SJCRH30 (cell line): ENCODE data around the gene A4GALT. TPM values are rescaled to one million over a fixed set of nuclear protein-coding genes. Genes with fewer than 3 reads are reported as not detected.

Experiments used
- DNase-seq, 2 experiments: peaks; one replicate each; pipeline ENCODE4 v3.0.0-alpha.2; 2015 to 2020
- H3K27ac ChIP-seq: fragments of 250-450 bp; sonication (Bioruptor Pico); 2 replicates; pipeline ENCODE4 v1.5.1; 2020; ENCODE audit warnings: mild to moderate bottlenecking, moderate library complexity
- H3K27me3 ChIP-seq: fragments of 250-450 bp; sonication (Bioruptor Pico); 2 replicates; pipeline ENCODE4 v1.5.1; 2020; ENCODE audit warnings: mild to moderate bottlenecking, moderate library complexity
- H3K36me3 ChIP-seq: fragments of 250-450 bp; sonication (Bioruptor Pico); 2 replicates; pipeline ENCODE4 v1.5.1; 2020; ENCODE audit warnings: mild to moderate bottlenecking, moderate library complexity
- H3K4me1 ChIP-seq: fragments of 250-450 bp; sonication (Bioruptor Pico); 2 replicates; pipeline ENCODE4 v1.5.1; 2020; ENCODE audit warnings: mild to moderate bottlenecking, moderate library complexity
- H3K4me3 ChIP-seq: fragments of 250-450 bp; sonication (Bioruptor Pico); 2 replicates; pipeline ENCODE4 v1.5.1; 2020; ENCODE audit warnings: mild to moderate bottlenecking, moderate library complexity
- H3K9me3 ChIP-seq: fragments of 250-450 bp; sonication (Bioruptor Pico); replicated peaks from 2 replicates; pipeline ENCODE4 v1.5.1; 2020; ENCODE audit warnings: mild to moderate bottlenecking, moderate library complexity
- total RNA-seq: library from RNA; depleted of rRNA; stranded (reverse); fragments of >200 nt; shearing (Covaris generic); gene quantifications from 2 replicates; pipeline ENCODE4 v1.2.3, GENCODE V29; 2014

The A4GALT gene
- total RNA-seq, 1 experiment from 2014 or later = 7.1 TPM

DNA sequence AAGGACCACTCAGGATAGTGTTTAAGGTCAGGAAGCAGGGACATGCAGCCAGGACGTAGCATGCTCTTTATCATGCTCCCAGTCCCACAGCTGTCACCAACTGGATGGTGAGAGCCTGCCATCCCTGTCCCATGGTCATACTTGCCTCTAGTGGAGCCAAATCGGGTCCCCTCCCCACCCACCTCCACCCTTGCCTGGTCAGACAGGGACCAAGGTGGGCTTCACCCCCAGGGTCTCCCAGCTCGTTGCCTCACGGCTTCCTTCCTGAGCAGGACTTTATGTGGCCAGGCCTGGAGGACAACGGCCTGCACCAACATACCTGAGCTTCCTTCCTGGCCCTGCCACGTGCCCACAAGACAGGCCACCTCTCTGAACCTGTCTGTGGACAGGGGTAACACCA, 19.8 kb downstream of the A4GALT start:
- peaks cover 20% of the 10 kb centered on the region for H3K4me1 ChIP-seq
- DNase-seq = no peak
- no peaks in the 10 kb centered on the region for H3K36me3 ChIP-seq
- no peak overlapping the region for H3K4me3 ChIP-seq
- H3K27me3 ChIP-seq = no peaks in the 10 kb centered on the region
- no peaks in the 10 kb centered on the region for H3K9me3 ChIP-seq
- H3K27ac ChIP-seq = no peak overlapping the region

DNA sequence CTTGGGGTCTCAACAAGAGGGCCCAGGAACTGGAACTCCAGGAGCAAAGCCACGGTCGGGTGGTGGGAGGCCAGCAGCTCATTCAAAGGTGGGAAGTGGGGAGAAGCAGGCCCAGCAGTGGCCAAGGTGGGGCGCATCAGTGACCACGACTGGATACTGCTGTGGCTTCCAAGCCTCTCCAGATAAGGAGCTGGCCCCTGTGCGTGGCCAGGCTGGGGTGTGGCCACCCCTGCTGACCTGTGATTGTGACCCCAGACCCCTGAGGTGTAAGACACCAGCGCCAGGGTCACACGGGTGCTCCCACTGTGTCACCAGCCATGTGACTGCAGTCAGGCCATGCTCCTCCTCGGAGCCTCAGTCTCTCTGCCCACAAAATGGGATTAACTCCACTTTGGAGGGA, 20.3 kb downstream of the A4GALT start:
- Histone ChIP-seq H3K4me3 (no peak overlapping the region), H3K27me3 (no peaks in the 10 kb centered on the region), H3K4me1 (peaks cover 20% of the 10 kb centered on the region), H3K9me3 (no peaks in the 10 kb centered on the region), H3K27ac (no peak overlapping the region), H3K36me3 (no peaks in the 10 kb centered on the region)
- DNase-seq = no peak

DNA sequence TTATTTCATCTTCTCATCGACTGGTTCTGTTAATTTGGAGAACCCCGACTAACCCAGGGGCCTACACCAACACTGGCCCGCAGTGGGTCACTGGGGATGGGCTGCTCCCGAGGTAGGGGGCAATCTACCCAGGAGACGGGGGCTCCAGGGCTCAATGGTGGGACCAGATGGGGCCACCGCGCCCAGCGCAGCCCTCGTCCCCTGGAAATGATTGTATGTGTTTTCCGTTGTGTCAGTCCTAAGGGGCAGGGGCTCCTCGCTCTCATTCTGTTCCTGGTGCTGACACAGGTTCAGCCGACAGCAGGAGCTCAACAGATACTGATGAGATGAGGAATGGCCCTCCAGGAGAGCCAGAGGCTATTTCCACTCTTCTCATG, 20.7 kb downstream of the A4GALT start:
- peaks cover 20% of the 10 kb centered on the region for H3K4me1 ChIP-seq

DNA sequence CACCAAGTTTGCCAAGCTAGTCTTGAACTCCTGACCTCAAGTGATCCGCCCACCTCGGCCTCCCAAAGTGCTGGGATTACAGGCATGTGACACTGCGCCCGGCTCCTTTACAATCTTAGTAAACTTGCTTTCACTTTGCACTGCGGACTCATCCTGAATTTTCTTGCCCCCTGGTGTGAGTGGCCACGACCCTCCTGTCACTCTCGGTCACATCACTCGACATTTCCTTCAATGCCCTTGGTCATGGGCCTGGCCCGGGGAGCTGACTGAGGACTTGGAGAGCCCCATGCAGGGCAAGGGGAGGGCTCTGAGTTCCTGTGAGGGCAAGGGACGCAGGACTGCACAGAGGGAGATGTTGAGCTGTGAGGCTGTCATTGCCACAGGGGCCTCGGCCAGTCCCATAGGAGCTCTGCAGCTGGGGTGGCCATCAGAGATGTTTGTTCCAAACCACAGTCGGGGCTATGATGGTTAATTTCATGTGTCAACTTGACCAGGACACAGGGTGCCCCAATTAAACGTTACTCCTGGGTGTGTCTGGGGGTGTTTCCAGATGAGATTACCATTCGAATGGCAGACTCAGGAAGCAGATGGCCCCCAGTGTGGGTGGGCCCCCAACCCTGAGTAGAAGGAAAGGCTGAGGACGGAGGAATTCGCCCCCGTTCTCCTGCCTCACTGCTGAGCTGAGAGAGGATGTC, 21.2 kb downstream of the A4GALT start:
- peaks cover 20% of the 10 kb centered on the region for H3K4me1 ChIP-seq
- no peak overlapping the region for H3K4me3 ChIP-seq
- no peaks in the 10 kb centered on the region for H3K36me3 ChIP-seq
- DNase-seq = no peak
- no peaks in the 10 kb centered on the region for H3K9me3 ChIP-seq
- H3K27me3 ChIP-seq = no peaks in the 10 kb centered on the region
- no peak overlapping the region; the same call in 1 of the 2 replicates for H3K27ac ChIP-seq

More for the DNA sequence above, 20.7 kb downstream of the A4GALT start:
- Histone ChIP-seq H3K4me3 (no peak overlapping the region), H3K9me3 (no peaks in the 10 kb centered on the region), H3K27me3 (no peaks in the 10 kb centered on the region), H3K27ac (no peak overlapping the region), H3K36me3 (no peaks in the 10 kb centered on the region)
- DNase-seq = no peak

GRCh38 chr22:42697542-42698013, 23.1 kb downstream of the A4GALT start:
- Histone ChIP-seq H3K9me3 (no peaks in the 10 kb centered on the region), H3K27ac (no peak overlapping the region), H3K27me3 (no peaks in the 10 kb centered on the region), H3K36me3 (no peaks in the 10 kb centered on the region), H3K4me3 (no peak overlapping the region), H3K4me1 (peaks cover 20% of the 10 kb centered on the region)
- peak; percentile 55 to 64 for DNase-seq

- Histone ChIP-seq H3K4me1 (peaks cover 20% of the 10 kb centered on the region), H3K9me3 (no peaks in the 10 kb centered on the region), H3K36me3 (no peaks in the 10 kb centered on the region), H3K27me3 (no peaks in the 10 kb centered on the region), H3K4me3 (no peak overlapping the region), H3K27ac (no peak overlapping the region)
- no peak for DNase-seq
Measured at GRCh38 chr22:42696331-42696967, 24.2 kb downstream of the A4GALT start.

GRCh38 chr22:42695294-42695693, 25.4 kb downstream of the A4GALT start:
- H3K36me3 ChIP-seq = no peaks in the 10 kb centered on the region
- H3K27ac ChIP-seq = no peak overlapping the region
- H3K4me1 ChIP-seq = peaks cover 20% of the 10 kb centered on the region
- H3K27me3 ChIP-seq = no peaks in the 10 kb centered on the region
- H3K4me3 ChIP-seq = no peak overlapping the region
- no peaks in the 10 kb centered on the region for H3K9me3 ChIP-seq
- no peak for DNase-seq

GRCh38 chr22:42693763-42694683, 26.6 kb downstream of the A4GALT start:
- Histone ChIP-seq H3K4me1 (peaks cover 14% of the 10 kb centered on the region), H3K27me3 (no peaks in the 10 kb centered on the region)

GRCh38 chr22:42693055-42693762, 27.5 kb downstream of the A4GALT start:
- DNase-seq = no peak
- Histone ChIP-seq H3K4me3 (no peak overlapping the region), H3K27ac (no peak overlapping the region), H3K9me3 (no peaks in the 10 kb centered on the region), H3K36me3 (no peaks in the 10 kb centered on the region), H3K4me1 (peaks cover 13% of the 10 kb centered on the region), H3K27me3 (no peaks in the 10 kb centered on the region)

More at GRCh38 chr22:42693763-42694683, 26.6 kb downstream of the A4GALT start:
- no peak overlapping the region for H3K4me3 ChIP-seq
- DNase-seq = no peak
- no peaks in the 10 kb centered on the region for H3K9me3 ChIP-seq
- H3K27ac ChIP-seq = no peak overlapping the region
- no peaks in the 10 kb centered on the region for H3K36me3 ChIP-seq

- Histone ChIP-seq H3K36me3 (no peaks in the 10 kb centered on the region), H3K4me3 (no peak overlapping the region), H3K27ac (no peak overlapping the region), H3K4me1 (peaks cover 17% of the 10 kb centered on the region), H3K27me3 (no peaks in the 10 kb centered on the region), H3K9me3 (no peaks in the 10 kb centered on the region)
- no peak for DNase-seq
Measured at GRCh38 chr22:42692239-42693054, 28.2 kb downstream of the A4GALT start.

DNA sequence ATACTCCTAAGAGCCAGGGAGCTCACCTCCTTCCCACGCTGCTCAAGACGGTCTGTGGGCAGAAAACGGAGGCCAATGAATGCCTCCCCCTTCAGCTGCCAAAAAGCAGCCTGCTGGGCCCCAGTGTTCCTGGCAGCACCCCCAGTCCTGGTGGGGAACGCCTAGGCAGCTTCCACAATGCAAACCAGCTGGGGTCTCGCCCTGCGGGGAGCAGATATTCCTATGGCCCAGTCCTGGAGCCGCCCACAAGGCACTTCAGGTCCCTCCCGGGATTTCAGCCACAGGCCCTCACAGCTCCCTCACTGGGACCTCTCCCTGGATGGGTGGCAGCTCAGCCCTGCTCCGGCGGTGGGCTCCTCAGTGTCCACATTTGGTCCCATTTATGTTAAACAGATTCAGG, 29.2 kb downstream of the A4GALT start:
- peaks cover 25% of the 10 kb centered on the region for H3K4me1 ChIP-seq
- no peaks in the 10 kb centered on the region for H3K27me3 ChIP-seq
- no peak overlapping the region for H3K27ac ChIP-seq
- H3K36me3 ChIP-seq = no peaks in the 10 kb centered on the region
- no peak for DNase-seq
- no peak overlapping the region for H3K4me3 ChIP-seq
- H3K9me3 ChIP-seq = no peaks in the 10 kb centered on the region

DNA sequence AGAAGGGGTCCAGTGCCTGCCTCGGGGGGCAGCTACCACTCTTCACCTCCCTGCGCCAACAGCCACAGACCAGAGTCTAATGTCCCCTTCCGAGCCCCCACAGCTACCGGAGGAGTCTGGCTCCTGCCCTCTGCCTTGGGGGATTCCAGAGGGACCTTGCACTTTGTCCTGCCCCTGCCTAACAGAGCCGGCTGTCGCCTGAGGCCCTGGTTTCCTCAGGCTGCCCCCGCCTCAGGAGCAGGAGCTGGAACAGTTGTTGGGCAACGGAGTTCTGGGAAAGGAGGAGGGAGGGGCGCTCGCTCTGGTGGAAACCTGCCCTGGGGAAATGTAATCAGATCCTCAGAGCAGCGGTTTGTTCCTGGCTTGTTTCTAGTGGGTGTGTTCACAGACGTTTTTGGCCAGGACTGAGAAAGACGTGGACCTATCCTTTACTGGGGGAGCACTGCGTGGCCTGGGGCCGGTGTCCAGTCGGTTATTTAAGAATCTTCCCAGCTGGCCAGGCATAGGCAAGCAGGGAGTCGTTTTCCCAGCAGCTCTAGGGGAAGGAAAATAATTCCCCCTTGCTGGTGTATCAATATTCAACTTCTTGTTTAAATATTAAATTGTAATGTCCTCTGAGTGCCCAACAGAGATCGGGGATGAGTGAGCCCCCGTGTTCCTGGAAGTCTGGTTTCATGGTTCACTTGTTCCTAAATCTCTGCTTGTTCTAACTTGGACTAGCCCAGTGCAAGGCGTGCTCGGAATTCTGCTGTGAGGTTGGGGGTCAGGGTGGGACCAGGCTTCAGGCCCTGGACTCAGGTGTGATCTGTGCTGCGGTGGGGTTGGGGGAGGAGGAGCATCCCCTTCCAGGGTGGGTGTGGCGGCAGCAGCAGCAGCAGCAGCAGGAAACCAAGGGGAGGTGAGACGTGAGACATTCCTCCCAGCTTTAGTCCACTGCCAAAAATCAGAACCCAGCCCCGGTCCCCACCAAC, 32.1 kb downstream of the A4GALT start:
- no peaks in the 10 kb centered on the region for H3K27me3 ChIP-seq
- H3K27ac ChIP-seq = peak overlapping the region; percentile 11; the same call in 1 of the 2 replicates
- no peaks in the 10 kb centered on the region for H3K36me3 ChIP-seq
- peaks cover 33% of the 10 kb centered on the region for H3K4me1 ChIP-seq
- DNase-seq = peak; percentile 95 to 98
- H3K9me3 ChIP-seq = no peaks in the 10 kb centered on the region
- peak overlapping the region; percentile 23 for H3K4me3 ChIP-seq
